Right atrium auricular region (tissue), 2 donors: ENCODE data around the gene OR10G7. TPM values are rescaled to one million over a fixed set of nuclear protein-coding genes. Genes with fewer than 3 reads are reported as not detected.

ENCODE experiments used
- DNase-seq: peaks from one replicate; pipeline ENCODE4 v3.0.0-alpha.2; 2019; ENCODE audit warnings: low spot score
- H3K27ac ChIP-seq, 2 donors: fragments of 200-600 bp; sonication (generic); 1 replicate in 1 of 2; 2 replicates in 1 of 2; pipeline ENCODE4 v1.5.1; 2016 to 2019
- H3K27me3 ChIP-seq, 2 donors: fragments of 200-600 bp; sonication (generic); one replicate each; pipeline versions ENCODE4 v1.5.1 to v1.6.0; 2017 to 2019
- H3K36me3 ChIP-seq: fragments of 200-600 bp; sonication (generic); one replicate; pipeline ENCODE4 v1.5.1; 2016
- H3K4me1 ChIP-seq, 2 donors: fragments of 200-600 bp; sonication (generic); one replicate each; pipeline versions ENCODE4 v1.5.1 to v1.6.0; 2017 to 2019
- H3K4me3 ChIP-seq, 2 donors: fragments of 200-600 bp; sonication (generic); 1 replicate in 1 of 2; 2 replicates in 1 of 2; pipeline ENCODE4 v1.5.1; 2017 to 2019; ENCODE audit warnings: mild to moderate bottlenecking in 1 of 2, moderate library complexity in 1 of 2
- H3K9me3 ChIP-seq, 2 donors: fragments of 200-600 bp; sonication (generic); one replicate each; pipeline ENCODE4 v1.5.1; 2019
- CTCF ChIP-seq, 2 donors: fragments of 200-600 bp; sonication (generic); IDR thresholded peaks; one replicate each; pipeline ENCODE4 v1.5.1; 2019; ENCODE audit warnings: antibody characterized with exemption in 2 of 2
- total RNA-seq, 2 donors: library from RNA; depleted of rRNA; stranded (reverse); fragments of >200 nt; gene quantifications; one replicate each; pipeline ENCODE4 v1.1.0, GENCODE V29; 2016

OR10G7 gene
- total RNA-seq, 2 donors from 2014 or later = not detected

GRCh38 chr11:124080327-124081001 is 39.3 kb upstream of the OR10G7 start:
- no peaks in the 10 kb centered on the region for H3K36me3 ChIP-seq
- no peak for DNase-seq
- no peak for TF ChIP-seq CTCF (IDR thresholded peaks at IDR 0.05)
- H3K27me3 ChIP-seq = no peaks in the 10 kb centered on the region
- no peaks in the 10 kb centered on the region for H3K9me3 ChIP-seq
- peaks cover 0 to 8% of the 10 kb centered on the region in 2 donors for H3K4me1 ChIP-seq
- no peak overlapping the region for H3K27ac ChIP-seq
- H3K4me3 ChIP-seq = no peak overlapping the region

- H3K36me3 ChIP-seq = no peaks in the 10 kb centered on the region
- no peak for TF ChIP-seq CTCF (IDR thresholded peaks at IDR 0.05)
- peaks cover 0 to 8% of the 10 kb centered on the region in 2 donors for H3K4me1 ChIP-seq
- no peak overlapping the region for H3K27ac ChIP-seq
- no peaks in the 10 kb centered on the region for H3K9me3 ChIP-seq
- H3K4me3 ChIP-seq = no peak overlapping the region
- DNase-seq = no peak
- H3K27me3 ChIP-seq = no peaks in the 10 kb centered on the region
These were observed 38.7 kb upstream of the OR10G7 start for GRCh38 chr11:124079631-124080326.

- no peak for DNase-seq
- Histone ChIP-seq H3K36me3 (no peaks in the 10 kb centered on the region), H3K27me3 (no peaks in the 10 kb centered on the region), H3K27ac (no peak overlapping the region), H3K4me1 (peaks cover 0 to 8% of the 10 kb centered on the region in 2 donors), H3K4me3 (no peak overlapping the region), H3K9me3 (no peaks in the 10 kb centered on the region)
- no peak for TF ChIP-seq CTCF (IDR thresholded peaks at IDR 0.05)
These were observed 37.5 kb upstream of the OR10G7 start for GRCh38 chr11:124078591-124078990.

- no peak overlapping the region for H3K4me3 ChIP-seq
- no peaks in the 10 kb centered on the region for H3K36me3 ChIP-seq
- H3K27me3 ChIP-seq = no peaks in the 10 kb centered on the region
- no peak for TF ChIP-seq CTCF (IDR thresholded peaks at IDR 0.05)
- H3K27ac ChIP-seq = no peak overlapping the region
- peaks cover 0 to 8% of the 10 kb centered on the region in 2 donors for H3K4me1 ChIP-seq
- no peaks in the 10 kb centered on the region for H3K9me3 ChIP-seq
- no peak for DNase-seq
These were observed 36.1 kb upstream of the OR10G7 start for GRCh38 chr11:124077266-124077665.

GRCh38 chr11:124075841-124076651 is 34.9 kb upstream of the OR10G7 start:
- H3K27me3 ChIP-seq = no peaks in the 10 kb centered on the region
- H3K4me3 ChIP-seq = peak overlapping the region; percentile 20 to 44
- H3K27ac ChIP-seq = no peak overlapping the region
- no peak for TF ChIP-seq CTCF (IDR thresholded peaks at IDR 0.05)
- no peaks in the 10 kb centered on the region for H3K36me3 ChIP-seq
- peaks cover 0 to 8% of the 10 kb centered on the region in 2 donors for H3K4me1 ChIP-seq
- no peaks in the 10 kb centered on the region for H3K9me3 ChIP-seq
- DNase-seq = no peak
